HK-2 (cell line): ENCODE data around the gene SHC2.
"Not testable (repeated sequence)": the region's sequence is repeated elsewhere in the genome, so short reads cannot be mapped to it uniquely, and the experiment has no call there.

Experiments
- DNase-seq: peaks from one replicate; pipeline ENCODE4 v3.0.0-alpha.2; 2018; ENCODE audit not compliant: unreplicated experiment

Gene SHC2

GRCh38 chr19:423691-424466 lies 37.0 kb downstream of the SHC2 start:
- DNase-seq, result no peak

- DNase-seq, result not testable (repeated sequence)
Measured at GRCh38 chr19:422917-423226, 38.0 kb downstream of the SHC2 start.

GRCh38 chr19:422213-422916 lies 38.5 kb downstream of the SHC2 start:
- no peak for DNase-seq

- no peak for DNase-seq
Measured at GRCh38 chr19:419721-420515, 40.9 kb downstream of the SHC2 start.

- DNase-seq, result no peak
Measured at GRCh38 chr19:418761-419671, 41.8 kb downstream of the SHC2 start.

GRCh38 chr19:416416-416815 lies 44.4 kb downstream of the SHC2 start:
- DNase-seq, result no peak

GRCh38 chr19:415292-415691 lies 45.5 kb downstream of the SHC2 start:
- DNase-seq, result no peak

GRCh38 chr19:413756-414420 lies 46.9 kb downstream of the SHC2 start:
- no peak for DNase-seq

GRCh38 chr19:412356-413355 lies 48.2 kb downstream of the SHC2 start:
- no peak for DNase-seq

GRCh38 chr19:411723-412355 lies 49.0 kb downstream of the SHC2 start:
- DNase-seq, result no peak

GRCh38 chr19:411121-411722 lies 49.6 kb downstream of the SHC2 start:
- not testable (repeated sequence) for DNase-seq

GRCh38 chr19:410243-410781 lies 50.5 kb downstream of the SHC2 start:
- no peak for DNase-seq

- DNase-seq, result no peak
Measured at GRCh38 chr19:409516-410242, 51.2 kb downstream of the SHC2 start.

- no peak for DNase-seq
Measured at GRCh38 chr19:408902-409515, 51.8 kb downstream of the SHC2 start, which contains the start of gene C2CD4C. Gene C2CD4C (minus strand): TSS chr19:409147. CDS start chr19:408361, 786 bp downstream.

- no peak for DNase-seq
Measured at GRCh38 chr19:408441-408901, 52.4 kb downstream of the SHC2 start.

GRCh38 chr19:407511-408440 lies 53.1 kb downstream of the SHC2 start:
- DNase-seq, result no peak
